HPDE6-E6E7 (cell line): ENCODE results near the gene PSMD9.

Experiments
- DNase-seq: peaks from one replicate; pipeline ENCODE4 v3.0.0; 2011; ENCODE audit warnings: missing footprints; ENCODE audit errors: extremely low spot score

PSMD9 gene

GRCh38 chr12:121955258-121956237 lies 67.0 kb downstream of the PSMD9 start:
- DNase-seq, result no peak

GRCh38 chr12:121957861-121958515 lies 69.4 kb downstream of the PSMD9 start:
- DNase-seq, result no peak

GRCh38 chr12:121958541-121959240 lies 70.1 kb downstream of the PSMD9 start:
- no peak for DNase-seq

DNA sequence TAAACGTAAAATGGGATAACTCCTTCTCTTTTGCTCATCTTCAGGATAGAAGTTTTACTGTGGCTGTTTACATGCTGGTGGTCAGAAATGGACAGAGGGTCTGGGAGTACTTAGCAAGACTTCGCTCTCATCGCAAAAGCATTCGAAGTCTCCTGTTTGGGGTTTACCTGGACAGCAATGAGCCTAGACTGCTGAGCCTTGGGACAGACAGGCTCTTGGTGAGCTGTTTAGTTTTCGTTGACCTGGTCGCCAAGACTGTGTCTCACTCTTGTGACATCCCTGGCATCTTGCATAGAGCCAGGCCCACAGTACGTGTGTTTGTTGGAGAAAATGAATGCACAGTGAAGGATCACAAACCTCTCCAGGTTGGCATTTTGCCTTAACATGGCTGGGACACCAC lies 72.0 kb downstream of the PSMD9 start:
- DNase-seq, result no peak

- no peak for DNase-seq
Measured at GRCh38 chr12:121961195-121961879, 72.7 kb downstream of the PSMD9 start.

- DNase-seq, result no peak
Measured at GRCh38 chr12:121963341-121964018, 74.9 kb downstream of the PSMD9 start.

GRCh38 chr12:121964813-121965643 lies 76.4 kb downstream of the PSMD9 start:
- no peak for DNase-seq

GRCh38 chr12:121966959-121967358 lies 78.4 kb downstream of the PSMD9 start:
- no peak for DNase-seq
